Activated CD8-positive, alpha-beta T cell treated with anti-CD3 and anti-CD28 coated beads for 36 hours (primary cell): Measurements from ENCODE around the gene CORO1C. TPM values are rescaled to one million over a fixed set of nuclear protein-coding genes. Genes with fewer than 3 reads are reported as not detected.
A peak's percentile ranks its signal among the peaks of the same experiment; 100 is the strongest.
"Not testable (repeated sequence)": the region's sequence is repeated elsewhere in the genome, so short reads cannot be mapped to it uniquely, and the experiment has no call there.

Source experiments
- ATAC-seq: fragments of 200-7000 bp; cut with Tn5 transposase; one replicate; pipeline ENCODE4 v1.10.0; 2021; ENCODE audit warnings: mild to moderate bottlenecking, moderate library complexity
- CTCF ChIA-PET: fragments of 350-600 bp; sonication (Branson Sonifier 250); formaldehyde crosslinking; loops from one replicate; lab custom pipeline; 2021; ENCODE audit warnings: antibody characterized with exemption; lab: Charles Lee
- POLR2A ChIA-PET: fragments of 350-600 bp; sonication (Branson Sonifier 250); formaldehyde crosslinking; loops from one replicate; lab custom pipeline; 2021; ENCODE audit warnings: antibody characterized with exemption; lab: Charles Lee
- DNase-seq: peaks from one replicate; pipeline ENCODE4 v3.0.0-alpha.2; 2020
- H3K27ac Mint-ChIP-seq: one replicate; pipeline ENCODE4 v1.8.0; 2021; ENCODE audit warnings: mild to moderate bottlenecking, mixed read lengths
- H3K27me3 Mint-ChIP-seq: one replicate; pipeline ENCODE4 v1.8.0; 2021; ENCODE audit warnings: mixed read lengths
- H3K36me3 Mint-ChIP-seq: one replicate; pipeline ENCODE4 v1.8.0; 2021; ENCODE audit warnings: low read depth, mixed read lengths
- H3K4me1 Mint-ChIP-seq: one replicate; pipeline ENCODE4 v1.8.0; 2021; ENCODE audit warnings: low read depth, mixed read lengths
- H3K4me3 Mint-ChIP-seq: one replicate; pipeline ENCODE4 v1.8.0; 2021; ENCODE audit warnings: mild to moderate bottlenecking, moderate library complexity, mixed read lengths
- H3K9me3 Mint-ChIP-seq: one replicate; pipeline ENCODE4 v1.8.0; 2021; ENCODE audit warnings: mixed read lengths
- CTCF ChIP-seq: fragments of 200-600 bp; IDR thresholded peaks from one replicate; pipeline ENCODE4 v1.8.0; 2022; ENCODE audit warnings: antibody characterized with exemption, mild to moderate bottlenecking
- intact Hi-C: fragments of 100-400 bp; cut with micrococcal nuclease; formaldehyde crosslinking; loops from one replicate; pipeline ENCODE4 v1.10.0; 2022
- total RNA-seq, 2 experiments: library from RNA; stranded (reverse); gene quantifications; one replicate each; pipeline ENCODE4 v1.2.3, GENCODE V29; 2021

Gene CORO1C
- total RNA-seq, 2 experiments from 2014 or later: 90.1 to 98.9 TPM

GRCh38 chr12:108635201-108635996 lies 95.9 kb downstream of the CORO1C start:
- H3K27me3 Mint-ChIP-seq: no peaks in the 10 kb centered on the region
- peaks cover 3% of the 10 kb centered on the region for H3K9me3 Mint-ChIP-seq
- POLR2A ChIA-PET: interaction anchor here (0.5 to 13.8 kb wide), 7 partner anchors 11 to 91 kb away, joined by 3 to 225 read pairs (median 4); partner anchors contain the start of genes ISCU and SART3
- H3K27ac Mint-ChIP-seq: peak overlapping the region; percentile 100
- H3K4me1 Mint-ChIP-seq: peaks cover 58% of the 10 kb centered on the region
- CTCF ChIA-PET: interaction anchor here (0.8 to 12.8 kb wide), 11 partner anchors 11 to 315 kb away, joined by 3 to 245 read pairs (median 5); partner anchors contain the start of gene ISCU
- DNase-seq: peak; percentile 79
- intact Hi-C loops: loop anchor here (10.0 kb wide), 1 partner anchor 459 kb away; the partner anchor contains the start of genes ALKBH2 and UNG
- peaks cover 15% of the 10 kb centered on the region for H3K36me3 Mint-ChIP-seq
- peak overlapping the region; percentile 91 for H3K4me3 Mint-ChIP-seq
- peak; percentile 26 for ATAC-seq
- TF ChIP-seq CTCF: no peak

GRCh38 chr12:108634341-108634751 lies 97.0 kb downstream of the CORO1C start:
- ATAC-seq (no peak), DNase-seq (peak; percentile 73)
- no peaks in the 10 kb centered on the region for H3K27me3 Mint-ChIP-seq
- ChIA-PET CTCF (interaction anchor here (0.6 to 12.8 kb wide), 8 partner anchors 17 to 187 kb away, joined by 3 to 245 read pairs (median 9); partner anchors contain the start of gene ISCU), POLR2A (interaction anchor here (0.7 to 13.8 kb wide), 8 partner anchors 14 to 169 kb away, joined by 3 to 225 read pairs (median 4); partner anchors contain the start of genes ISCU and SART3)
- intact Hi-C loops: loop anchor here (10.0 kb wide), 1 partner anchor 460 kb away; the partner anchor contains the start of genes ALKBH2 and UNG
- H3K36me3 Mint-ChIP-seq: peaks cover 18% of the 10 kb centered on the region
- H3K4me3 Mint-ChIP-seq: peak overlapping the region; percentile 91
- peaks cover 62% of the 10 kb centered on the region for H3K4me1 Mint-ChIP-seq
- H3K27ac Mint-ChIP-seq: peak overlapping the region; percentile 100
- peaks cover 3% of the 10 kb centered on the region for H3K9me3 Mint-ChIP-seq
- no peak for TF ChIP-seq CTCF

GRCh38 chr12:108633534-108634248 lies 97.6 kb downstream of the CORO1C start, which contains the start of gene SELPLG:
SELPLG (minus strand) TSS chr12:108633894; CDS start chr12:108624307, 9,587 bp downstream.
- H3K36me3 Mint-ChIP-seq: peaks cover 21% of the 10 kb centered on the region
- no peaks in the 10 kb centered on the region for H3K27me3 Mint-ChIP-seq
- peak within 1 kb of the TSS; percentile 91 for H3K4me3 Mint-ChIP-seq
- ATAC-seq: peak; percentile 52
- H3K9me3 Mint-ChIP-seq: peaks cover 3% of the 10 kb centered on the region
- intact Hi-C loops: loop anchor here (10.0 kb wide), 1 partner anchor 461 kb away; the partner anchor contains the start of genes ALKBH2 and UNG
- H3K4me1 Mint-ChIP-seq: peaks cover 62% of the 10 kb centered on the region
- peak; percentile 94 for DNase-seq
- ChIA-PET POLR2A (interaction anchor here (0.9 to 13.8 kb wide), 8 partner anchors 13 to 205 kb away, joined by 3 to 225 read pairs (median 4); partner anchors contain the start of genes ISCU and SART3), CTCF (interaction anchor here (0.6 to 12.8 kb wide), 10 partner anchors 9 to 188 kb away, joined by 3 to 245 read pairs (median 4); partner anchors contain the start of genes ISCU and SART3)
- TF ChIP-seq CTCF: no peak
- H3K27ac Mint-ChIP-seq: peak within 1 kb of the TSS; percentile 100

- ChIA-PET POLR2A (interaction anchor here (0.6 to 13.8 kb wide), 7 partner anchors 13 to 206 kb away, joined by 3 to 225 read pairs (median 4); partner anchors contain the start of genes ISCU and SART3), CTCF (interaction anchor here (1.0 to 12.8 kb wide), 7 partner anchors 9 to 170 kb away, joined by 3 to 245 read pairs (median 8); partner anchors contain the start of gene SART3)
- intact Hi-C loops: loop anchor here (10.0 kb wide), 1 partner anchor 462 kb away; the partner anchor contains the start of genes ALKBH2 and UNG
- Mint-ChIP-seq H3K4me3 (peak overlapping the region; percentile 91), H3K4me1 (peaks cover 65% of the 10 kb centered on the region), H3K36me3 (peaks cover 27% of the 10 kb centered on the region), H3K27ac (peak overlapping the region; percentile 100), H3K9me3 (peaks cover 3% of the 10 kb centered on the region), H3K27me3 (no peaks in the 10 kb centered on the region)
- peak; percentile 22 for DNase-seq
- no peak for TF ChIP-seq CTCF
- ATAC-seq: no peak
Observed at GRCh38 chr12:108633081-108633533, 98.2 kb downstream of the CORO1C start.

GRCh38 chr12:108631261-108631660 lies 100.1 kb downstream of the CORO1C start:
- intact Hi-C loops: loop anchor here (10.0 kb wide), 1 partner anchor 464 kb away; the partner anchor contains the start of genes ALKBH2 and UNG
- POLR2A ChIA-PET: interaction anchor here (1.4 to 13.8 kb wide), 3 partner anchors 11 to 191 kb away, joined by 3 to 225 read pairs (median 134); partner anchors contain the start of genes ISCU and SART3
- peak overlapping the region; percentile 100 for H3K27ac Mint-ChIP-seq
- not testable (repeated sequence) for ATAC-seq, DNase-seq, H3K9me3 Mint-ChIP-seq, H3K27me3 Mint-ChIP-seq
- peaks cover 31% of the 10 kb centered on the region for H3K36me3 Mint-ChIP-seq
- H3K4me3 Mint-ChIP-seq: peak overlapping the region; percentile 91
- CTCF ChIA-PET: interaction anchor here (0.9 to 12.8 kb wide), 4 partner anchors 14 to 71 kb away, joined by 3 to 245 read pairs (median 42); no protein-coding TSS in a partner anchor
- H3K4me1 Mint-ChIP-seq: peaks cover 65% of the 10 kb centered on the region
